HAP-1 (cell line): ENCODE data around the gene ZNF17.

Source experiments
- DNase-seq, 2 experiments: peaks; one replicate each; pipeline ENCODE4 v3.0.0-alpha.2; 2016 to 2020; ENCODE audit warnings: low spot score in 2 of 2
- H3K27me3 ChIP-seq: fragments of 250-450 bp; sonication (Bioruptor Pico); 2 replicates; pipeline ENCODE4 v1.5.1; 2020; ENCODE audit warnings: low read depth, mild to moderate bottlenecking, moderate library complexity
- H3K36me3 ChIP-seq: fragments of 250-450 bp; sonication (Bioruptor Pico); replicated peaks from 2 replicates; pipeline ENCODE4 v1.5.1; 2020; ENCODE audit warnings: mild to moderate bottlenecking
- H3K4me1 ChIP-seq: fragments of 250-450 bp; sonication (Bioruptor Pico); 2 replicates; pipeline ENCODE4 v1.5.1; 2020; ENCODE audit warnings: mild to moderate bottlenecking
- H3K4me3 ChIP-seq: fragments of 250-450 bp; sonication (Bioruptor Pico); 2 replicates; pipeline ENCODE4 v1.5.1; 2020; ENCODE audit warnings: mild to moderate bottlenecking, moderate library complexity
- H3K9me3 ChIP-seq: fragments of 250-450 bp; sonication (Bioruptor Pico); 2 replicates; pipeline ENCODE4 v1.5.1; 2020; ENCODE audit warnings: mild to moderate bottlenecking, moderate library complexity
- in situ Hi-C: fragments of 300-500 bp; cut with MboI; formaldehyde crosslinking; loops from 3 replicates; pipeline ENCODE4 v1.14.3; 2020; ENCODE audit warnings: low sequenced_read_pairs, inconsistent platforms, mixed read lengths

Gene ZNF17

GRCh38 chr19:57389730-57390598 is 21.0 kb upstream of the ZNF17 start, which contains the start of gene ZNF548:
TSS of gene ZNF548 (plus strand) at chr19:57389854. CDS start at chr19:57390100, 246 bp downstream.
- no peaks in the 10 kb centered on the region for H3K9me3 ChIP-seq
- peak; percentile 95 to 96 for DNase-seq
- no peaks in the 10 kb centered on the region for H3K36me3 ChIP-seq
- H3K27me3 ChIP-seq, result no peaks in the 10 kb centered on the region
- H3K4me3 ChIP-seq, result peak within 1 kb of the TSS; percentile 84
- in situ Hi-C loops, result no loop called here
- peaks cover 2% of the 10 kb centered on the region; the same call in 1 of the 2 replicates for H3K4me1 ChIP-seq

- in situ Hi-C loops, result no loop called here
- Histone ChIP-seq H3K36me3 (peaks cover 26% of the 10 kb centered on the region), H3K4me3 (no peak overlapping the region)
These were observed 15.3 kb upstream of the ZNF17 start for GRCh38 chr19:57395710-57396109.

GRCh38 chr19:57398868-57399267 is 12.1 kb upstream of the ZNF17 start:
- Histone ChIP-seq H3K36me3 (peaks cover 26% of the 10 kb centered on the region), H3K9me3 (0 out of 2 replicates have a peak, but pooled peaks cover 2% of the 10 kb centered on the region), H3K4me1 (no peaks in the 10 kb centered on the region), H3K27me3 (no peaks in the 10 kb centered on the region), H3K4me3 (no peak overlapping the region)
- in situ Hi-C loops, result no loop called here
- no peak for DNase-seq

More at GRCh38 chr19:57395710-57396109, 15.3 kb upstream of the ZNF17 start:
- H3K4me1 ChIP-seq, result no peaks in the 10 kb centered on the region; the same call in 1 of the 2 replicates
- H3K9me3 ChIP-seq, result 0 out of 2 replicates have a peak, but pooled peaks cover 2% of the 10 kb centered on the region
- no peaks in the 10 kb centered on the region for H3K27me3 ChIP-seq
- DNase-seq, result no peak

GRCh38 chr19:57403737-57404563 is 7.0 kb upstream of the ZNF17 start:
- DNase-seq, result no peak
- Histone ChIP-seq H3K36me3 (peaks cover 10% of the 10 kb centered on the region), H3K4me3 (no peak overlapping the region), H3K9me3 (0 out of 2 replicates have a peak, but pooled peaks cover 1% of the 10 kb centered on the region), H3K4me1 (no peaks in the 10 kb centered on the region), H3K27me3 (no peaks in the 10 kb centered on the region)
- in situ Hi-C loops, result no loop called here

GRCh38 chr19:57406516-57407123 is 4.3 kb upstream of the ZNF17 start:
- in situ Hi-C loops, result no loop called here
- Histone ChIP-seq H3K4me3 (no peak overlapping the region), H3K36me3 (0 out of 2 replicates have a peak, but pooled peaks cover 3% of the 10 kb centered on the region), H3K27me3 (no peaks in the 10 kb centered on the region), H3K9me3 (no peaks in the 10 kb centered on the region), H3K4me1 (no peaks in the 10 kb centered on the region)
- peak; percentile 42 to 76 for DNase-seq

GRCh38 chr19:57419439-57419838 is 8.5 kb downstream of the ZNF17 start:
- DNase-seq, result no peak
- Histone ChIP-seq H3K4me1 (no peaks in the 10 kb centered on the region), H3K27me3 (no peaks in the 10 kb centered on the region), H3K4me3 (no peak overlapping the region), H3K36me3 (peaks cover 38% of the 10 kb centered on the region), H3K9me3 (peaks cover 7% of the 10 kb centered on the region)
- in situ Hi-C loops, result no loop called here

GRCh38 chr19:57421037-57421436 is 10.1 kb downstream of the ZNF17 start:
- H3K9me3 ChIP-seq, result peaks cover 7% of the 10 kb centered on the region
- peaks cover 35% of the 10 kb centered on the region for H3K36me3 ChIP-seq
- in situ Hi-C loops, result no loop called here

GRCh38 chr19:57434386-57435061 is 23.6 kb downstream of the ZNF17 start:
- in situ Hi-C loops, result no loop called here
- H3K27me3 ChIP-seq, result no peaks in the 10 kb centered on the region
- no peak for DNase-seq
- H3K4me1 ChIP-seq, result peaks cover 6% of the 10 kb centered on the region
- H3K9me3 ChIP-seq, result no peaks in the 10 kb centered on the region; the same call in 1 of the 2 replicates
- H3K4me3 ChIP-seq, result peak overlapping the region; percentile 83
- H3K36me3 ChIP-seq, result 0 out of 2 replicates have a peak, but pooled peaks cover 4% of the 10 kb centered on the region

More at GRCh38 chr19:57421037-57421436, 10.1 kb downstream of the ZNF17 start:
- no peak overlapping the region for H3K4me3 ChIP-seq
- no peaks in the 10 kb centered on the region for H3K27me3 ChIP-seq
- H3K4me1 ChIP-seq, result no peaks in the 10 kb centered on the region
- DNase-seq, result no peak

- DNase-seq, result peak; percentile 96 to 99
- Histone ChIP-seq H3K27me3 (no peaks in the 10 kb centered on the region), H3K4me1 (peaks cover 6% of the 10 kb centered on the region), H3K4me3 (peak within 1 kb of the TSS; percentile 83), H3K9me3 (no peaks in the 10 kb centered on the region; the same call in 1 of the 2 replicates), H3K36me3 (0 out of 2 replicates have a peak, but pooled peaks cover 4% of the 10 kb centered on the region)
- in situ Hi-C loops, result no loop called here
These were observed 24.4 kb downstream of the ZNF17 start, which contains the start of gene ZNF749 for GRCh38 chr19:57435062-57435978. TSS of gene ZNF749 (plus strand) at chr19:57435325. CDS start at chr19:57435579, 254 bp downstream.

GRCh38 chr19:57436417-57436816 is 25.5 kb downstream of the ZNF17 start:
- peaks cover 6% of the 10 kb centered on the region for H3K4me1 ChIP-seq

GRCh38 chr19:57437931-57438330 is 27.0 kb downstream of the ZNF17 start:
- H3K36me3 ChIP-seq, result peaks cover 12% of the 10 kb centered on the region
- no peak overlapping the region for H3K4me3 ChIP-seq
- in situ Hi-C loops, result no loop called here
- H3K27me3 ChIP-seq, result no peaks in the 10 kb centered on the region
- peaks cover 6% of the 10 kb centered on the region for H3K4me1 ChIP-seq
- H3K9me3 ChIP-seq, result no peaks in the 10 kb centered on the region; the same call in 1 of the 2 replicates
- DNase-seq, result no peak

More at GRCh38 chr19:57436417-57436816, 25.5 kb downstream of the ZNF17 start:
- H3K36me3 ChIP-seq, result 0 out of 2 replicates have a peak, but pooled peaks cover 4% of the 10 kb centered on the region
- in situ Hi-C loops, result no loop called here
- H3K9me3 ChIP-seq, result no peaks in the 10 kb centered on the region; the same call in 1 of the 2 replicates
- no peak for DNase-seq
- peak overlapping the region; percentile 83 for H3K4me3 ChIP-seq
- H3K27me3 ChIP-seq, result no peaks in the 10 kb centered on the region

GRCh38 chr19:57438925-57439324 is 28.0 kb downstream of the ZNF17 start:
- no peaks in the 10 kb centered on the region for H3K27me3 ChIP-seq
- H3K4me3 ChIP-seq, result no peak overlapping the region
- DNase-seq, result no peak
- H3K9me3 ChIP-seq, result peaks cover 2% of the 10 kb centered on the region
- in situ Hi-C loops, result no loop called here
- peaks cover 22% of the 10 kb centered on the region for H3K36me3 ChIP-seq
- H3K4me1 ChIP-seq, result peaks cover 6% of the 10 kb centered on the region
